ENCODE data around the gene EPHB2.

DNA sequence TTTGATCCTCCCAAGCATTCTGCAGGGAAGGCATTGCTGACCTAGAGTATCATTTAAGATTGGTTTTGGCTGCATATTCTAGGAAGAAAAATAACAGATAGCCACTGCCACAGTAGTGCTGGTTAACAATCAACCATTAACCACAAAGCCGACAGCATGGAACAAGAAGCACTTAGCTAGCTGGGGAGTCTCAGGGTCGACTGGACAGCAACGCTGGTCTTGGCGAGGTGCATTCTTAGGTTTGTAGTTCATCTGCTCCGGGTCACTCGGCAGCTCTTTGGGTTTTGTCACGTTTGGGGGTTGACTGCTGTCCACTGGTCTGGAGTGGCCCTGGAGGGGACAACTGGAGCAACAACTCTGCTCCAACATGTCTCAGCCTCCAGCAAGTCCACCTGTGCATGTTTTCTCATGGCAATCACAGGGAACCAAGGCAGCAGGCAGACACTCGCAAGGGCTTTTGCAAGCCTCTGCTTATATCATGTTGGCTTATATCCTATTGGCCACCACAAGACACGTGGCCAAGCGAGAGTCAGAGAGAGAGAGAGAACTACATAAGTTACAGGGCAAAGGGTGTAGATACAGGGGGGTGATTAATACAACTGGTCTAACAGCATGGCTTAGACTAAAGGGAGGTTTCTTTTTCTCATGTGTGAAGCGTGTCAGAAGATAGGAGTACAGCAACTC, 162.5 kb downstream of the EPHB2 start:
- TF ChIP-seq, protein P1, sequence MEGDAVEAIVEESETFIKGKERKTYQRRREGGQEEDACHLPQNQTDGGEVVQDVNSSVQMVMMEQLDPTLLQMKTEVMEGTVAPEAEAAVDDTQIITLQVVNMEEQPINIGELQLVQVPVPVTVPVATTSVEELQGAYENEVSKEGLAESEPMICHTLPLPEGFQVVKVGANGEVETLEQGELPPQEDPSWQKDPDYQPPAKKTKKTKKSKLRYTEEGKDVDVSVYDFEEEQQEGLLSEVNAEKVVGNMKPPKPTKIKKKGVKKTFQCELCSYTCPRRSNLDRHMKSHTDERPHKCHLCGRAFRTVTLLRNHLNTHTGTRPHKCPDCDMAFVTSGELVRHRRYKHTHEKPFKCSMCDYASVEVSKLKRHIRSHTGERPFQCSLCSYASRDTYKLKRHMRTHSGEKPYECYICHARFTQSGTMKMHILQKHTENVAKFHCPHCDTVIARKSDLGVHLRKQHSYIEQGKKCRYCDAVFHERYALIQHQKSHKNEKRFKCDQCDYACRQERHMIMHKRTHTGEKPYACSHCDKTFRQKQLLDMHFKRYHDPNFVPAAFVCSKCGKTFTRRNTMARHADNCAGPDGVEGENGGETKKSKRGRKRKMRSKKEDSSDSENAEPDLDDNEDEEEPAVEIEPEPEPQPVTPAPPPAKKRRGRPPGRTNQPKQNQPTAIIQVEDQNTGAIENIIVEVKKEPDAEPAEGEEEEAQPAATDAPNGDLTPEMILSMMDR (IDR thresholded peaks at IDR 0.05) = no peak
- no peak for TF ChIP-seq EZH2 (IDR thresholded peaks at IDR 0.05; ENCODE audit: borderline replicate concordance, insufficient read depth, low read depth, low read length, poor library complexity, severe bottlenecking)

All from B cell (primary cell).